Hindlimb muscle (tissue), 1 donor: Measurements from ENCODE around the gene PTPRM. TPM values are rescaled to one million over a fixed set of nuclear protein-coding genes. Genes with fewer than 3 reads are reported as not detected.

ENCODE experiments used
- DNase-seq: peaks from one replicate; pipeline ENCODE4 v3.0.0-alpha.2; 2013
- polyA plus RNA-seq: library from polyadenylated mRNA; unstranded; fragments of 120-200 nt; gene quantifications from one replicate; pipeline ENCODE4 v1.2.1, GENCODE V29; 2013; ENCODE audit not compliant: insufficient read length

PTPRM gene
- polyA plus RNA-seq, 1 donor, result 80.2 TPM

DNA sequence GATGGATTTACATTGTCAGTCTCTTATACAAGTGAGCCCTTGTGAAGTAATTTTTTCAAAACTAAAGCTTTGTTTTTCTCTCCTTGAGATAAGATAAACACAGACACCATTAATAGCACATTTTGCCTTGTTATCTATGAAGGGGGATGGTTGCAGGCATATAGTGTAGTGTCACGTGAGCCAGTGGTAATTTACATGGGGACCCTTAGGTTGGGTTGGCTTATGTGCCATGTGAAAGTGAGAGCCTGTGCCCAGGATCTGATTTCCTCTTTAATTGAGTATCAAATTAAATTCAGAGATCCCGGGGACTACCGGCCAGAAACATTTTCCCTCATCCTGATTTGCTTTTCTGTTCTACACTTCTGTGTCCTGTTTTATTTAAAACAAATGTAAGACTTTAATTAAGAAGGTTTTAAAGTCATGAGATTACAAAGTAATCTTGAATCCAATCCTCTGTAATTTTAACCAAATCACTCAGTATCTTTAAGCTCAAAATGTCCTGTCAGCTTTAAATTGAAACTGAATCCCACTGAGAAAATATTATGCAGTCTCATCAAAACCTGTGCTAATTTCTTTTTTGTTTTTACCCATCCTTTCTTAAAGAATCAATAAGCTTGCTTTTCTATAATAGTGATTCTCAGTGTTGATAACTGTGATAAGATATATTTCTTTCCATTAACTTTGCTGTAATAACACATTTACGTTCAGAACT, 63.8 kb downstream of the PTPRM start:
- DNase-seq, result no peak

- no peak for DNase-seq
These were observed 65.3 kb downstream of the PTPRM start for GRCh38 chr18:7632152-7633098.

GRCh38 chr18:7633171-7633570, 66.1 kb downstream of the PTPRM start:
- no peak for DNase-seq

GRCh38 chr18:7635948-7636347, 68.8 kb downstream of the PTPRM start:
- no peak for DNase-seq

GRCh38 chr18:7637269-7637668, 70.2 kb downstream of the PTPRM start:
- DNase-seq, result no peak

GRCh38 chr18:7638321-7638720, 71.2 kb downstream of the PTPRM start:
- no peak for DNase-seq

DNA sequence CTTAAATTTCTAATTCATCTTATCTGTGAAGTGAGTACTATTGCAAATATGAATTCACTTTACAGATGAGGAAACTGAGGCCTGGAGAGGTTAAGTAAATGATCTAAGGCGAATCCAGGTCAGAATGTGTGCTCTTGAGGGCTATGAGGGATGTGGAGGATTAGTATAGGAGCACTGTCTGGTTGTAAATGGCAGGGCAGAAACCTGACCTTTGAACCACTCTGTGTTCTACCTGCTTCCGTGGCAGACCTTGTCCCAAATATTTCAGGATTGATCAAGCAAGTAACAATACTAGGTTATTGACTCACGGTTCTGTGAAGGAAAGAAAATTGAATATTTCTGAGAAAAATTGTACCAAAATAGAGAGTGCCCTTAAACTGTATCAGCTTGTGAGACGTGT, 74.7 kb downstream of the PTPRM start:
- no peak for DNase-seq

- DNase-seq, result no peak
These were observed 75.3 kb downstream of the PTPRM start for GRCh38 chr18:7642331-7642890.

DNA sequence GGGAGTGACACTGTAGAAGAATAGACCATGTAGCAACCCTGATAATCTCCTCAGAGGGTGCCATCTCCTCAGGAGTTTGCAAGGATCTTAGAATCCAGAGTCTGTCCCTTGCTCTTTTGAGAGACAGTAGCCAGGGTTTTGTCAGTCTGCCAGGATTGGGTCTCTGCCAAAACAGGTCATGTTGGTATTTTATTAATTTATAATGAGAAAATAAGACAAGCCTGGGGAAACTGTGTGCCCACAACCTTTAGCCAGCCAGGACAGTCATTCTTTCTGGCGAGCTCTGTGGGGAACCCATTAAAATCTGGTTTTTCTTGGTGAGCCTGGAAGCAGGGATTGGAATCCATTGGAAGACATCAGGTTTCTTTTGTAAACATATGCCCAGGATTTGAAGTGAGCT, 78.6 kb downstream of the PTPRM start:
- DNase-seq, result no peak

DNA sequence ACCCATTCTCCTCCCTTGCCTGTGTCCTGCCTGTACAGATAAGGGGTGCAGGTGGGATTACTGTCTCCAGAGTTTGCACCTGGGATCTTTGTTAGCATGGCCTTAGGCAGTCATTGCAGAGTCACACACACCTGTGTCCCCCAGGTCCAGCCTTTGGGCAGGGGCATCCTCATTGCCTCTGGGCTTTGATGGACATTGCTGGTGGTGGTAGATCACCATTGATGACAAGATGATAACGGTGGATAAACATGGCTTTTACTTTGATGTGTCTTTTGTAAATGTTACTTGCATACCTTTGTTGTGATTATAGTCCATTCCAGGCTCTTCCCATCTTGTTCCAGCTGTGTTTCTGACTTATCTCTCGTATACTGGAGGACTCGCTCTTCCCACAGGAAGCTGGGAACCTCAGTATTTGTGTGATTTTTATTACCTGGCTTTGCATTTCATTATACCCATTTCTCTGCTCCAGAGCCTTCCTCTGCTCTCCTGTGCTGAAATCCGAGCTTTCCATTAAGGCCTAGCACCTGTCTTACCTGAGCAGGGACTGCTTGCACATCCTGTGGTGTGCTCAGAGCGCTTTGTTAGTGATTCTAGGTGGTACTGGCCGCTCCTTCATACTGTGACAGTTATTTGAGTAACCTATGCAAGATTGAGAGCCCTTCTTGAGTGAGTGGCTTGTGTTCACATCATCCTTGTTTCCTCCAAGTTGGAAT, 79.2 kb downstream of the PTPRM start:
- DNase-seq, result no peak

DNA sequence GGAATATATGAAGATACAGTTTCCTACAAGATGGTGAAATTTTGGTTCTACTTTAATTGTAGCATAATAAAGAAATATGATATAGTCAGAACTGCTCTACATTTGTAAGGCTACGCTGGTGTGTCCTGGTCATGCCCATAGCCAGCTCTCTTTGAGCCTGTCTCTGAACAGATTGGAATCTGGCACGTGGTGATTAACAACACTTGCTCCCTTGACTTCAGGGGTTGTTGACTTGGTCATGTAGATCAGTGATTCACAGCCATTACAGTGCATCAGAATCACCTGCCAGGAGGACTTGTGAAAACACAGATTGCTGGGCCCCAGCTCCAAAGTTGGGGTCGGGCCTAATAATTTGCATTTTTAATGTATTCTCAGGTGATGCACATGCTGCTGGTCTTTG, 80.4 kb downstream of the PTPRM start:
- DNase-seq, result no peak

DNA sequence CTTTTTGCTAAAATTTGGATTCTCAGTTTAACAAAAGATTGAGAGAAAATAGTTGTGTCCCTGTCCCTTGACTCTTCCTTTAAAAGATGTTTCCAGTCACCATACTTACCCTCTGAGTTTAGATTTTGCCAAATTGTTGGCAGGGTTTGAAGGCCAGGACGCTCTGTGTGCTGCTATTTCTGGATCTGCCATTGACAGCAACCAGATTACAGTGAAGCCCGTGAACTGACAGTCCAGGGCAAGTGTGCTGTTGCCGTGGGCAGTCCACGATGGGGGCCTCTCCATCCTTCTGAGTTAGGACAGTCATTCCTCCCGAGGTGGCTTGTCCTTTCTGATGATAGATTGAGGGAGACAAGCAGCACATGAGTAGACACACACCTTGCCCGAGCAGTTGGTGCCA, 89.9 kb downstream of the PTPRM start:
- DNase-seq, result no peak

DNA sequence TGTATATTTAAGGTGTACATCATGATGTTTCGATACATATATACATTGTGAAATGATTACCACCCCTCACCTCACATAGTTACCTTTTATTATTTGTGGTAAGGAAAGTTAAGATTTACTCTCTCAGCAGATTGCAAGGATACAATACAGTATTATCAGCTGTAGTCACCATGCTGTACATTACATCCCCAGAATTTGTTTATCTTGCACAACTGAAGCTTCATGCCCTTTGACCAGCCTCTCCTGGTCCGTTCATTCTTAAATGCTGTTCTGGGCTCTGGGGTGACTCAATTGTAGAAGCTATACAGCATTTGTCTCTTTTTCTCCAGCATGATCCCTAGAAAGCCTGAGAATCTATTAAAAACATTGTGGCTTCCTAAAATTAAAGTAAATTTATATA, 90.8 kb downstream of the PTPRM start:
- DNase-seq, result no peak

- DNase-seq, result no peak
These were observed 91.6 kb downstream of the PTPRM start for GRCh38 chr18:7658701-7659100.

GRCh38 chr18:7661207-7661606, 94.1 kb downstream of the PTPRM start:
- DNase-seq, result no peak

DNA sequence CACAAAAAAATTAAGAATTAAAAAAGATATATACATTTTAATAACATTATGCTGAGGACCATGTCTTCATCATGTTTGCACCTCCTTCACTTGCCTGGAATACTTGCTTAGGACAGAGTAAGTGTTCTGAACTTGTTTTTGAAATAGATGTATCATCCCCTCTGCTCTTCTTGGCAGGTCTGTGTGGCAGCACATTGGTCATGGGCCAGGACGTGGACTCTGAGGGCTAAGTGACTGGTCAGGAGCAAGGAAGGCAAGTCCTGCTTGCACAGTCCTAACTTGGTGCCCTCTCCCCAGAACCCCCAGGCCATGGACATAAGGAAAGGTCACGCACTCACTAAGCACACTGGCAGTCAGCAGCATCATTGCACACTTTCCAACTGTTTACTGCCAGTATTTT, 95.8 kb downstream of the PTPRM start:
- no peak for DNase-seq

DNA sequence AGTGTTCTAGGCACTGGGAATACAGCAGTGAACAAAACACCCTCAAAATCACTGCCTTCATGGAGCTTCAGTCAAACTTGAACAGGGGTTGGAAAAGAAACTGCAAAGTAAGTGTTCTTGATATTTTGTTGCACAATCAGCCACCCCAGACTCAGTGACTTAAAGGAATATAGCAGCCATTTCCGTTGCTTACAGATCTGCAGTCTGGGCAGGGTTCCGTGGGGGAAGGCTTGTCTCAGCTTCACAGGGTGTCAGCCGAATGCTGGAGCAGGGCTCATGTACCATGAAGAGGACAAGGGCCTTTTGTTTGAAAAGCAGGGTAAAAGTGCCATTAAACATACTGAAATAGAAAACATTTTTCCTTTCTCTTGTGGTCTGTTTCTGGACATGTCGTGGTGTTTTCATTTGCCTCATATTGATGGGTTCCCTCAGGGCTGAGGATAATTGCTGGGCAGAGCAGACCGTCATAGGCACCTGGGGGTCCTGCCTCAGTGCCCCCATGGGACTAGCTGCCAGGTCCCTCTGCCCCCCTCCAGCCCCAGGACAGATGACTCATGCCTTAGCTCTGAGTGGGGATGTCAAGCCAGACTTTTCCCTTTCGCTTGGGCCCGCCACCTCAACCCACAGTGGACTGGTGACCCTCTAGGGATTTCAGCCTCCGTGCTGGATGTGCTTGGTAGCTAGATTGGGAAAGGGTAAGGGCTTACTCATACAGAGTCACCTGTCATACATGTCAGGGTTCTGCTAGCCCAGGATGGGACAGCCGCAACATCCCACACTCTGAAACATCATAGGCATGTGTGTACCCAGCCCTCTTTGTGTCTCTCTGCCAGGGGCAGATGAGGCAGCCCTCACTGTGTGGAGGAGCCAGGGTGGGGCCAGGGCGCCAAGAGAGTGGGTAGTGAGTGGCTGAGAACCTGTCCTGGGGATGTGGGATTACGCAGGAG, 96.5 kb downstream of the PTPRM start:
- no peak for DNase-seq

DNA sequence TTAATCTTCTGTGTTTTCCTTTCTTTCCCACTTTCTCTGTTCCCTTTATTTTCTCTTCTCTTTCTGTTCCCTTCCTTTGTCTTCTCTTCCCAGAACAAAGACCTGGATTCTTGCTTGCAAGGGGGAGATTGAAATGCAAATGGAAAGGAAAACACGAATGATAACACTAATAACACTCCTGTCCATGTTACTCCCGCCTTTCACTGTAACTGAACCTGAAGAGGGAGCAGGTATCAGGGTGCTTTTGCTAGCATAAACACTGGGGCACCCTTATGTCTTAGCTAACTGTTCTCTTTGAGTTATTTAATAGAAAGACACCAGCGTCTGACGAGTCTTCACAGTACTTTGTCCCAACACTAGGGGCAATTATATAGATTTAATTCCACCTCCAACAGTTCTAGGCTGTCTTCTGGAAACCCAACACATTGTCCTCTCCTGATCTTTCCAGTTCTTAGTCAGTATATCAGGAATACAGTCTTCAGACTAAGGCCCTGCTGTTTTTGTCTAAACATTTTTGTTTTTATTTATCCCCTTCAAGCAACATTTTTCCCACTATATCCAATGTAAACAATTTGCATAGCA, 99.2 kb downstream of the PTPRM start:
- no peak for DNase-seq

DNA sequence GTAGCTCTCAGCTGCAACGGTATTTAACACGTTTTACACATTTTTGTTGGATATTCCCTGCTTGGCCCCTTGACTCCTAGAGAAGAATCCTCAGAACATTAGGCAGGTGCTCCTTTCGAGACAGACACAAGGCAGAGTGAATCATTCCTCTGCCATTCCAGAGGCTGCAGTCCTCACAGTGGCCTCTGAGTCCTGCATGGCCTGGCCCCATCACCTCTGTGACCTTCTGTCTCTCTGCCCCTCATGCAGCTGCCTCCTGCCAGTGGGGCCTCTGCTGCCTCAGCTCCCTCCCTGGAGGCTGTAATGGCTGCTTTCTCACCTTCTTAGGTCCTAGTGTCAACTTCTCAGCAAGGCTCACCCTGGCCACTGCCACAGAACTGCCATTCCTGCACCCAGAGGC, 101.3 kb downstream of the PTPRM start:
- no peak for DNase-seq

DNA sequence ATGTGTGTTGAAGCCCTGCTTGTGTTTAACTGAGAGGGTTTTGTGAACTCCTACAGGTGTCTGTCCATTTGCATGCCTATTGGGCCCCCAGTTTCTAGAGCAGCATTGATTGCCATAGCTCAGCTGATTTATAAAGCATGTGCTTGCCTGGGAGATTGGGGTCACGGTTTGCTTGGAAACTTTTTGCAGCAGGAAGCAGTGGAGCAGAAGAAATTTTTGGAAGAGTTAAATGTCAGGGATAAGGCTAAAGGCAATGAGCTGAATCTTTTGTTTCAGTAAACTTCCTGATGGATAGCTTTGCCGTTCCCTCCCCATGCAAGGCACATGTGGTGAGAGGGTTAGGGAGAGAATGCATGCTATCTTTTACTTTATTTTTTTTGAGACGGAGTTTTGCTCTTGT, 102.2 kb downstream of the PTPRM start:
- no peak for DNase-seq

DNA sequence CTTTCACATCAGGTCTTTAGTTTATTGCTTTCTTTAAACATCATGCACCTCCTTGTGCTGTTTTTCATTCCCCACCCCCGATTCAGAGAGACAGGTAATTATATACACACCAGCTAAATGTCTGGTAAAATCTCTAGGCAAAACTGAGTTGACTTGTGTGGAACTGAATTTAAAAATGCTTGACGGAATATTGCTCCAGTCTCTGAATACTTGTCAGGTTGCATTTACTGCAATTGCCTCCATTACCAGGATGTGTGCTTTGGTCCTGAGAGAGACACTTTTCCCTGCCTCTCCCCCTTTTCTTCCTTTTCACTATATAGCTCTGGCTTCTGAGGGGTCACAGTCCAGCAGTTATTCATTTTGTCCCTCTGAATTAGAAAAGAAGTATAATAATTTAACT, 104.0 kb downstream of the PTPRM start:
- no peak for DNase-seq
